ENCODE data around the gene SEC24C. TPM values are rescaled to one million over a fixed set of nuclear protein-coding genes. Genes with fewer than 3 reads are reported as not detected.

The SEC24C gene
- total RNA-seq, 2 donors from 2014 or later: 29.1 to 30.3 TPM

DNA sequence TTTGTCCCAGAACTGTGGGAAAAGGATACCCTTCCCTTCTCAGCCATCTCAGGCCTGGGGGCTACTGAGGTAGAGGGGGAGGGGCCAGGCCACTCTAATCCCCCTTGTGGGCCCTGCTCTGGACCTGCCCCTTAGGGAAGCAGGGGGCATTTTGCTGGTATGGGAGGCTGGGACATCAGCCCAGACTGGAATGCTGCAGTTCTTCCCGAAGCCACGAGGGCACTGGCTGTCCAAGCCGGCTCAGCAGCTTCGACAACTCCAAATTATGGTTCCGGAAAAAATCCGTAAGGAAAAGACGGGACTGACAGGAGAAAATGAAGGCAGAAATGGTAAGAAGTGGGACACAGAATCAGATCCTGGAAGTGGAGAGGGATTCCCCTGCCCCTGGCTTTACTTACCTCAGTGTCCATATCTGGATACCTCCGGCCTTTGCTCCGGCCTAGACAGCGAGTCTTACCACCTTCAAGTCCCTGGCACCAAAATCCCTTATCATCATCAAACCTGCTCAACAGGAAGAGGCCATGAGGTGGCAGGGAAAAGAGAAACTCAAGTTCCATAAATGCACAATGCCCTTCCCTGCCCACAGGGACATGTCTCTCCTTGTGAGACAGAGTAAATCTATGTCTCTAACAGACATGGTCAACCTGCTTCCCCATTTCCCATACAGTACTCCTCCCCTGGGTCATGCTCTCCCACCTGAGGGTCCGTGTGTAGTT lies 58.3 kb downstream of the SEC24C start:
- no peak overlapping the region for H3K27ac ChIP-seq
- TF ChIP-seq, protein P1, sequence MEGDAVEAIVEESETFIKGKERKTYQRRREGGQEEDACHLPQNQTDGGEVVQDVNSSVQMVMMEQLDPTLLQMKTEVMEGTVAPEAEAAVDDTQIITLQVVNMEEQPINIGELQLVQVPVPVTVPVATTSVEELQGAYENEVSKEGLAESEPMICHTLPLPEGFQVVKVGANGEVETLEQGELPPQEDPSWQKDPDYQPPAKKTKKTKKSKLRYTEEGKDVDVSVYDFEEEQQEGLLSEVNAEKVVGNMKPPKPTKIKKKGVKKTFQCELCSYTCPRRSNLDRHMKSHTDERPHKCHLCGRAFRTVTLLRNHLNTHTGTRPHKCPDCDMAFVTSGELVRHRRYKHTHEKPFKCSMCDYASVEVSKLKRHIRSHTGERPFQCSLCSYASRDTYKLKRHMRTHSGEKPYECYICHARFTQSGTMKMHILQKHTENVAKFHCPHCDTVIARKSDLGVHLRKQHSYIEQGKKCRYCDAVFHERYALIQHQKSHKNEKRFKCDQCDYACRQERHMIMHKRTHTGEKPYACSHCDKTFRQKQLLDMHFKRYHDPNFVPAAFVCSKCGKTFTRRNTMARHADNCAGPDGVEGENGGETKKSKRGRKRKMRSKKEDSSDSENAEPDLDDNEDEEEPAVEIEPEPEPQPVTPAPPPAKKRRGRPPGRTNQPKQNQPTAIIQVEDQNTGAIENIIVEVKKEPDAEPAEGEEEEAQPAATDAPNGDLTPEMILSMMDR (IDR thresholded peaks at IDR 0.05): no peak
- TF ChIP-seq POLR2A (IDR thresholded peaks at IDR 0.05): no peak
- intact Hi-C loops (cut with DNase I): no loop called here

GRCh38 chr10:73803680-73804286 lies 59.6 kb downstream of the SEC24C start:
- Histone ChIP-seq H3K9me3 (no peaks in the 10 kb centered on the region), H3K27ac (no peak overlapping the region), H3K27me3 (no peaks in the 10 kb centered on the region), H3K36me3 (replicated peaks in 1 of 2; ENCODE audit: insufficient read depth in 1 of 2, low read depth in 2 of 2) (peaks cover 9 to 47% of the 10 kb centered on the region in 2 donors), H3K4me1 (peaks cover 11% of the 10 kb centered on the region), H3K4me3 (no peak overlapping the region)
- intact Hi-C loops (cut with DNase I): no loop called here
- DNase-seq (no peak), ATAC-seq (no peak)
- TF ChIP-seq POLR2A (IDR thresholded peaks at IDR 0.05): no peak
- TF ChIP-seq, protein P1 (IDR thresholded peaks at IDR 0.05): no peak

More for the DNA sequence above, 58.3 kb downstream of the SEC24C start:
- no peaks in the 10 kb centered on the region for H3K9me3 ChIP-seq
- no peak overlapping the region for H3K4me3 ChIP-seq
- WGBS, 2 donors: 82 to 87% methylated on average over 11 of the region's 11 CpGs
- peaks cover 9 to 50% of the 10 kb centered on the region in 2 donors for H3K36me3 ChIP-seq (replicated peaks in 1 of 2; ENCODE audit: insufficient read depth in 1 of 2, low read depth in 2 of 2)
- no peaks in the 10 kb centered on the region for H3K27me3 ChIP-seq
- peaks cover 5% of the 10 kb centered on the region for H3K4me1 ChIP-seq
- ATAC-seq (no peak), DNase-seq (no peak)

- no peak overlapping the region for H3K4me3 ChIP-seq
- intact Hi-C loops (cut with DNase I): no loop called here
- peaks cover 31% of the 10 kb centered on the region for H3K4me1 ChIP-seq
- H3K36me3 ChIP-seq (replicated peaks in 1 of 2; ENCODE audit: insufficient read depth in 1 of 2, low read depth in 2 of 2): peaks cover 9 to 31% of the 10 kb centered on the region in 2 donors
- TF ChIP-seq, protein P1 (IDR thresholded peaks at IDR 0.05): no peak
- TF ChIP-seq POLR2A (IDR thresholded peaks at IDR 0.05): peak in 1 of 3 donors; percentile 6
- WGBS, 2 donors: 86 to 90% methylated on average over 14 of the region's 14 CpGs
- no peaks in the 10 kb centered on the region for H3K27me3 ChIP-seq
- H3K9me3 ChIP-seq: no peaks in the 10 kb centered on the region
- no peak for DNase-seq
- no peak overlapping the region for H3K27ac ChIP-seq
- ATAC-seq: no peak
These were observed 62.2 kb downstream of the SEC24C start for GRCh38 chr10:73806176-73806950.

DNA sequence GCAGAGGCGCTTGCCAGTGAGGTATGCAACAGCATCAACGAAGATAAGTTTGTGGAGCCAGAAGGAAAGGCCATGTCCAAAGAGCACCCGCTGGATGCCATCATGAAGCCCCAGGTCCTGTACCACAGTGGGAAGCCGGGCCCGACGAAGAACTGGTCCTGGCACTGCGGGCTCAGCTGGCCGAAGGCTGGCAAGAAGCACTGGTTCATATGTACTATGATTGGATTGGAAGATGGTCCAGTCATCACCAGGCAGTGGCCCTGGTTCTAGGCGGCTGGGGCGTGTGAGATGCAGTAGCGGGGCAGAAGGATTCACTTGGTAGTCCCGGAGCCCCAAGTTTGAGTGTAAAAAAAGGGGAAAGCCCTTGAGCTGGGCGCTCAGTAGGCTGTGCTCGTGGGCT lies 63.3 kb downstream of the SEC24C start:
- TF ChIP-seq, protein P1 (IDR thresholded peaks at IDR 0.05): no peak
- TF ChIP-seq POLR2A (IDR thresholded peaks at IDR 0.05): no peak
- intact Hi-C loops (cut with DNase I): no loop called here
- Histone ChIP-seq H3K36me3 (replicated peaks in 1 of 2; ENCODE audit: insufficient read depth in 1 of 2, low read depth in 2 of 2) (peaks cover 6 to 21% of the 10 kb centered on the region in 2 donors), H3K9me3 (no peaks in the 10 kb centered on the region), H3K4me3 (no peak overlapping the region), H3K4me1 (peaks cover 31% of the 10 kb centered on the region), H3K27me3 (no peaks in the 10 kb centered on the region), H3K27ac (no peak overlapping the region)
- DNase-seq: no peak
- ATAC-seq: no peak
- 92% methylated on average over 14 of the region's 14 CpGs for WGBS, 2 donors
